ENCODE measurements around the gene ZNF419.
"Not testable (repeated sequence)": the region's sequence is repeated elsewhere in the genome, so short reads cannot be mapped to it uniquely, and the experiment has no call there.

The ZNF419 gene

GRCh38 chr19:57487477-57488298 is at the start of gene ZNF419:
Gene ZNF419, plus strand, starts transcription at chr19:57487750. Its CDS starts 201 bp downstream, at chr19:57487951.
- DNase-seq, result peak; percentile 32

- no peak for DNase-seq
These were observed 49.6 kb upstream of the ZNF419 start for GRCh38 chr19:57437931-57438330.

GRCh38 chr19:57438925-57439324 is 48.6 kb upstream of the ZNF419 start:
- no peak for DNase-seq

- DNase-seq, result no peak
These were observed 45.4 kb upstream of the ZNF419 start for GRCh38 chr19:57441979-57442752.

- DNase-seq, result no peak
These were observed 44.3 kb upstream of the ZNF419 start for GRCh38 chr19:57443121-57443696.

GRCh38 chr19:57452307-57452706 is 35.2 kb upstream of the ZNF419 start:
- no peak for DNase-seq

- no peak for DNase-seq
These were observed 21.7 kb upstream of the ZNF419 start for GRCh38 chr19:57465680-57466381.

- no peak for DNase-seq
These were observed 21.1 kb upstream of the ZNF419 start for GRCh38 chr19:57466489-57466888.

- no peak for DNase-seq
These were observed 13.9 kb upstream of the ZNF419 start for GRCh38 chr19:57473646-57474045.

- DNase-seq, result no peak
These were observed 10.2 kb upstream of the ZNF419 start, which contains the start of gene ZNF772 for GRCh38 chr19:57477191-57478008. Gene ZNF772, minus strand, starts transcription at chr19:57477566. Its CDS starts 257 bp downstream, at chr19:57477309.

GRCh38 chr19:57488299-57488644 is 722 bp downstream of the ZNF419 start:
- not testable (repeated sequence) for DNase-seq

GRCh38 chr19:57499332-57499679 is 11.8 kb downstream of the ZNF419 start:
- DNase-seq, result not testable (repeated sequence)

- peak; percentile 34 for DNase-seq
These were observed 12.3 kb downstream of the ZNF419 start, which contains the start of gene ZNF773 for GRCh38 chr19:57499680-57500395. Gene ZNF773, plus strand, starts transcription at chr19:57499938. Its CDS starts 143 bp downstream, at chr19:57500081.

GRCh38 chr19:57500400-57500799 is 12.8 kb downstream of the ZNF419 start:
- DNase-seq, result not testable (repeated sequence)

GRCh38 chr19:57506163-57506562 is 18.6 kb downstream of the ZNF419 start:
- DNase-seq, result no peak

- DNase-seq, result no peak
These were observed 23.9 kb downstream of the ZNF419 start for GRCh38 chr19:57511484-57511883.

- no peak for DNase-seq
These were observed 25.3 kb downstream of the ZNF419 start for GRCh38 chr19:57512845-57513244.

GRCh38 chr19:57515255-57515654 is 27.7 kb downstream of the ZNF419 start:
- no peak for DNase-seq

GRCh38 chr19:57518021-57518420 is 30.5 kb downstream of the ZNF419 start:
- DNase-seq, result not testable (repeated sequence)

GRCh38 chr19:57527136-57527881 is 39.8 kb downstream of the ZNF419 start, which contains the start of gene ZNF549:
Gene ZNF549, plus strand, starts transcription at chr19:57527356. Its CDS starts 218 bp downstream, at chr19:57527574.
- peak; percentile 49 for DNase-seq

All from NCI-H1417 treated with DMSO at 0.1 percent for 48 hours (cell line).